Measurements from ENCODE around the gene LZTFL1. TPM values are rescaled to one million over a fixed set of nuclear protein-coding genes. Genes with fewer than 3 reads are reported as not detected.

The LZTFL1 gene
- total RNA-seq, 1 experiment from 2014 or later: 9.1 TPM

DNA sequence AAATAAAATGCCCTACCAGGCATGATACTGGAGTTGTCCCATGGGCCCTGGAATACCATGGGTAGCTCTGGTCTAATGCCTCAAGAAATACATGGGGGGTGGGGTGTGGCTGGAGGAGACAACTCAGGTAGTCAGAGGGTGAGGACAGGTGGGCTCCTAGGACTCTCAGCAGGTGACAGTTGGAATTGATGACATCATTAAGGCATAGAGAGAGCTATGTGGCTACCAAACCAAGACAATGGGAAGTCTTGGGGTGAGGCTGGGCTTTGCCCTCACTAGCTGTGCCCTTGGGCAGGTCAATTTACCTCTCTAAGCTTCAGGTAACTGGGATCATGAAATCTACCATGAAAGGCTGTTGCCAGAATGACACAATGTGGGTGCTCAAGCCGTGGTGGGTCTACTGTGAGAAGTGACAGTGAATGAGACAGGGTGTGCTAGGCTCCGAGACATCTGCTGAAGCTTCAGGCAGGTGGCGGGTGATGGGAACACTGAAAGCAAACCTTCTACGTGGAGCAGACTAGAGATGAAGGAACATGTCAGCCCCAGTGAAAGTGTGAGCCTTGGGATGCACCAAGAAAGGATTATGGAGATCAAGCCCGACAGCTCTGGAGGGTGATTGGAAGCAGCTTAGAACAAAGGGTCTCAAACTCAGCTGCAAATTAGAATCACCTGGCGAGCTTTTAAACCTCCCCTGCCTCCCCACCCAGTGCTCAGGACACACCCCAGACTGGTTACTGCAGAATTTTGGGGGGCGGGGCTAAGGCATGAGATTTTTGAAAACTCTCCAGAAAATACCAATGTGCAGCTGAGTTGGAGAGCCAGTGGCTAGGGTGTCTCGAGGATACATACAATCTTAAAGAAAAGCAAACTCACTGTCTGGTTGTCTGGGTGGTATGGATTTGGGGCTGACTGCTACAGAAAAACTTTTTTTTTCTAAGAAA is 67.1 kb downstream of the LZTFL1 start:
- POLR2A ChIA-PET: no interaction called here
- CTCF ChIA-PET: interaction anchor here (1.4 kb wide), 1 partner anchor 21 kb away, joined by 3 read pairs; no protein-coding TSS in a partner anchor
- no peak for DNase-seq (ENCODE audit: low spot score)
- H3K27me3 Mint-ChIP-seq (ENCODE audit: low read depth): no peaks in the 10 kb centered on the region; the same call in 1 of the 2 replicates
- H3K27ac Mint-ChIP-seq: no peak overlapping the region
- H3K4me1 Mint-ChIP-seq: peaks cover 21% of the 10 kb centered on the region
- H3K4me3 Mint-ChIP-seq: no peak overlapping the region
- TF ChIP-seq ZNF317 (CRISPR knock-in tag; IDR thresholded peaks at IDR 0.05; ENCODE audit: borderline replicate concordance, low read depth): no peak
- no peak for TF ChIP-seq RELA (CRISPR knock-in tag; IDR thresholded peaks at IDR 0.05; ENCODE audit: borderline replicate concordance)
- ATAC-seq: no peak
- H3K9me3 Mint-ChIP-seq: no peaks in the 10 kb centered on the region
- no peaks in the 10 kb centered on the region for H3K36me3 Mint-ChIP-seq

DNA sequence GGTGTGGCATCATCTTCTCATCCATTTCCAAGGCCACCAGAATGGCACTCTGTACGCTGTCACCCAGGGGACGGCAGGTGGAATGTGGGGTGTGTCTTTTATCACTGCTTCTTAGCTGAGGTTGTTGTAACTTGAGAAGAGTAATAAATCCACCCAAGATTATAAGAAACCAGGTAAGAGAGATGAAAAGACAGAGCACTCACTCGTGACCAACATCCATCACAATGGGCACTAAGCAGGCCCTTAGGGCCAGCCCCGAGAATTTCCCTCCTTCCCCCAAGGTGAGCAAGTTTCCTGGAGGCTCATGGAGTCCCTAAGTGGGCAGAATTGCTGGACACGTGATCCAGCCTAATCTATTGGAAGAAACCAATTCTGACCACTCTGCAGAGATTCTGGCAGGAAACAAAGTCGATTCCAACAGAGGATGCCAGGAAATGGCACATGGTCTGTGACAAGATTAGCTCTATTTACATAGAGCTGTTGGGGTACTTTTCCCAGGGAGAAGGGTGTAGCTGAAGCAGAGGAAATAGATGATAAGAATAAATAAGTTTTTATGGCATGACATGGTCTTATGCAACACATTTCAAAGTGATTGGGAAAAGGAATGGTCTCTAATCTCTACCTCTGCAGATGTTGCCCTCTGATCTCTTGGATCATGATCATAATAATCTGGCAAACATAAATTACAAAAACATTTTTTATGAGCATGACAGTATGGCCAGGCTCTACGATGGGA is 68.0 kb downstream of the LZTFL1 start:
- no peaks in the 10 kb centered on the region for H3K36me3 Mint-ChIP-seq
- CTCF ChIA-PET: interaction anchor here (1.4 kb wide), 1 partner anchor 22 kb away, joined by 3 read pairs; no protein-coding TSS in a partner anchor
- no peak overlapping the region for H3K27ac Mint-ChIP-seq
- TF ChIP-seq, protein P1, sequence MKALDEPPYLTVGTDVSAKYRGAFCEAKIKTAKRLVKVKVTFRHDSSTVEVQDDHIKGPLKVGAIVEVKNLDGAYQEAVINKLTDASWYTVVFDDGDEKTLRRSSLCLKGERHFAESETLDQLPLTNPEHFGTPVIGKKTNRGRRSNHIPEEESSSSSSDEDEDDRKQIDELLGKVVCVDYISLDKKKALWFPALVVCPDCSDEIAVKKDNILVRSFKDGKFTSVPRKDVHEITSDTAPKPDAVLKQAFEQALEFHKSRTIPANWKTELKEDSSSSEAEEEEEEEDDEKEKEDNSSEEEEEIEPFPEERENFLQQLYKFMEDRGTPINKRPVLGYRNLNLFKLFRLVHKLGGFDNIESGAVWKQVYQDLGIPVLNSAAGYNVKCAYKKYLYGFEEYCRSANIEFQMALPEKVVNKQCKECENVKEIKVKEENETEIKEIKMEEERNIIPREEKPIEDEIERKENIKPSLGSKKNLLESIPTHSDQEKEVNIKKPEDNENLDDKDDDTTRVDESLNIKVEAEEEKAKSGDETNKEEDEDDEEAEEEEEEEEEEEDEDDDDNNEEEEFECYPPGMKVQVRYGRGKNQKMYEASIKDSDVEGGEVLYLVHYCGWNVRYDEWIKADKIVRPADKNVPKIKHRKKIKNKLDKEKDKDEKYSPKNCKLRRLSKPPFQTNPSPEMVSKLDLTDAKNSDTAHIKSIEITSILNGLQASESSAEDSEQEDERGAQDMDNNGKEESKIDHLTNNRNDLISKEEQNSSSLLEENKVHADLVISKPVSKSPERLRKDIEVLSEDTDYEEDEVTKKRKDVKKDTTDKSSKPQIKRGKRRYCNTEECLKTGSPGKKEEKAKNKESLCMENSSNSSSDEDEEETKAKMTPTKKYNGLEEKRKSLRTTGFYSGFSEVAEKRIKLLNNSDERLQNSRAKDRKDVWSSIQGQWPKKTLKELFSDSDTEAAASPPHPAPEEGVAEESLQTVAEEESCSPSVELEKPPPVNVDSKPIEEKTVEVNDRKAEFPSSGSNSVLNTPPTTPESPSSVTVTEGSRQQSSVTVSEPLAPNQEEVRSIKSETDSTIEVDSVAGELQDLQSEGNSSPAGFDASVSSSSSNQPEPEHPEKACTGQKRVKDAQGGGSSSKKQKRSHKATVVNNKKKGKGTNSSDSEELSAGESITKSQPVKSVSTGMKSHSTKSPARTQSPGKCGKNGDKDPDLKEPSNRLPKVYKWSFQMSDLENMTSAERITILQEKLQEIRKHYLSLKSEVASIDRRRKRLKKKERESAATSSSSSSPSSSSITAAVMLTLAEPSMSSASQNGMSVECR (CRISPR knock-in tag; IDR thresholded peaks at IDR 0.05; ENCODE audit: borderline replicate concordance): no peak
- TF ChIP-seq, protein P2, sequence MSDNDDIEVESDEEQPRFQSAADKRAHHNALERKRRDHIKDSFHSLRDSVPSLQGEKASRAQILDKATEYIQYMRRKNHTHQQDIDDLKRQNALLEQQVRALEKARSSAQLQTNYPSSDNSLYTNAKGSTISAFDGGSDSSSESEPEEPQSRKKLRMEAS (CRISPR knock-in tag; IDR thresholded peaks at IDR 0.05): no peak
- no peak for TF ChIP-seq NFATC4 (CRISPR knock-in tag; IDR thresholded peaks at IDR 0.05)
- TF ChIP-seq, protein P3, sequence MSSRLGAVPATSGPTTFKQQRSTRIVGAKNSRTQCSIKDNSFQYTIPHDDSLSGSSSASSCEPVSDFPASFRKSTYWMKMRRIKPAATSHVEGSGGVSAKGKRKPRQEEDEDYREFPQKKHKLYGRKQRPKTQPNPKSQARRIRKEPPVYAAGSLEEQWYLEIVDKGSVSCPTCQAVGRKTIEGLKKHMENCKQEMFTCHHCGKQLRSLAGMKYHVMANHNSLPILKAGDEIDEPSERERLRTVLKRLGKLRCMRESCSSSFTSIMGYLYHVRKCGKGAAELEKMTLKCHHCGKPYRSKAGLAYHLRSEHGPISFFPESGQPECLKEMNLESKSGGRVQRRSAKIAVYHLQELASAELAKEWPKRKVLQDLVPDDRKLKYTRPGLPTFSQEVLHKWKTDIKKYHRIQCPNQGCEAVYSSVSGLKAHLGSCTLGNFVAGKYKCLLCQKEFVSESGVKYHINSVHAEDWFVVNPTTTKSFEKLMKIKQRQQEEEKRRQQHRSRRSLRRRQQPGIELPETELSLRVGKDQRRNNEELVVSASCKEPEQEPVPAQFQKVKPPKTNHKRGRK (CRISPR knock-in tag; IDR thresholded peaks at IDR 0.05; ENCODE audit: borderline replicate concordance): no peak
- TF ChIP-seq ESRRA (CRISPR knock-in tag; IDR thresholded peaks at IDR 0.05; ENCODE audit: borderline replicate concordance): no peak
- TF ChIP-seq, protein P4, sequence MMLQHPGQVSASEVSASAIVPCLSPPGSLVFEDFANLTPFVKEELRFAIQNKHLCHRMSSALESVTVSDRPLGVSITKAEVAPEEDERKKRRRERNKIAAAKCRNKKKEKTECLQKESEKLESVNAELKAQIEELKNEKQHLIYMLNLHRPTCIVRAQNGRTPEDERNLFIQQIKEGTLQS (CRISPR knock-in tag; conservative IDR thresholded peaks at IDR 0.05): no peak
- TF ChIP-seq HMGA2 (CRISPR knock-in tag; IDR thresholded peaks at IDR 0.05): no peak
- TF ChIP-seq NFYB (CRISPR knock-in tag; conservative IDR thresholded peaks at IDR 0.05; ENCODE audit: low read depth): no peak
- H3K9me3 Mint-ChIP-seq: no peaks in the 10 kb centered on the region
- no peak overlapping the region for H3K4me3 Mint-ChIP-seq
- H3K4me1 Mint-ChIP-seq: peaks cover 20% of the 10 kb centered on the region
- POLR2A ChIA-PET: no interaction called here
- no peaks in the 10 kb centered on the region; the same call in 1 of the 2 replicates for H3K27me3 Mint-ChIP-seq (ENCODE audit: low read depth)
- DNase-seq (ENCODE audit: low spot score) (no peak), ATAC-seq (no peak)

Other genes with a start within 250 kb of the LZTFL1 start
- 35.6 to 41.7 TPM (median 36.5 TPM) in 3 replicates for gene LIMD1, start 247.4 kb downstream of the LZTFL1 start, total RNA-seq (2021)
- gene SACM1L, start 152.7 kb downstream of the LZTFL1 start, total RNA-seq (2021): 79.0 to 80.3 TPM (median 79.6 TPM) in 3 replicates
- gene SLC6A20, start 45.6 kb downstream of the LZTFL1 start, total RNA-seq (2021): 0.16 to 0.27 TPM (median 0.26 TPM) in 3 replicates
- not detected in 3 replicates for gene CCR9, start 44.4 kb upstream of the LZTFL1 start, total RNA-seq (2021)
- not detected in 3 replicates for gene CXCR6, start 101.3 kb upstream of the LZTFL1 start, total RNA-seq (2021)
- 12.1 to 13.9 TPM (median 12.8 TPM) in 3 replicates for gene FYCO1, start 153.7 kb upstream of the LZTFL1 start, total RNA-seq (2021)
- gene XCR1, start 185.4 kb upstream of the LZTFL1 start, total RNA-seq (2021): 0.02 to 0.25 TPM in 2 of 3 replicates, not detected in the other

All from WTC11 (cell line).